HUES48 (cell line): ENCODE measurements around the gene L1CAM.

Experiments used
- H3K27ac ChIP-seq: one replicate; pipeline ENCODE4 v1.7.0; 2013; ENCODE audit warnings: low read depth, low read length, inconsistent platforms
- H3K27me3 ChIP-seq: 2 replicates; pipeline ENCODE4 v1.6.1; 2013; ENCODE audit warnings: mild to moderate bottlenecking, low read length; ENCODE audit not compliant: control insufficient read depth, insufficient read depth
- H3K36me3 ChIP-seq: 2 replicates; pipeline ENCODE4 v1.6.1; 2013; ENCODE audit warnings: low read length; ENCODE audit not compliant: control insufficient read depth, insufficient read depth
- H3K4me1 ChIP-seq: 2 replicates; pipeline ENCODE4 v1.6.1; 2013; ENCODE audit warnings: mild to moderate bottlenecking, low read length; ENCODE audit not compliant: control insufficient read depth, insufficient read depth
- H3K4me3 ChIP-seq: 2 replicates; pipeline ENCODE4 v1.5.1; 2013; ENCODE audit warnings: mild to moderate bottlenecking, low read depth, low read length
- H3K9ac ChIP-seq: 2 replicates; pipeline ENCODE4 v1.6.1; 2013; ENCODE audit warnings: mild to moderate bottlenecking, low read depth, low read length, moderate library complexity
- H3K9me3 ChIP-seq: 2 replicates; pipeline ENCODE4 v1.6.1; 2013; ENCODE audit warnings: low read length; ENCODE audit not compliant: control insufficient read depth, insufficient read depth

L1CAM gene

GRCh38 chrX:153885968-153886903 is at the start of gene L1CAM:
TSS of gene L1CAM (minus strand) at chrX:153886173. CDS start at chrX:153875836, 10,337 bp downstream.
- Histone ChIP-seq H3K4me3 (peak within 1 kb of the TSS; percentile 57), H3K36me3 (no peaks in the 10 kb centered on the region), H3K27me3 (peaks cover 19% of the 10 kb centered on the region), H3K27ac (no peak within 1 kb of the TSS), H3K9ac (no peak within 1 kb of the TSS; the same call in 1 of the 2 replicates), H3K9me3 (peaks cover 33% of the 10 kb centered on the region), H3K4me1 (peaks cover 23% of the 10 kb centered on the region; the same call in 1 of the 2 replicates)

GRCh38 chrX:153935326-153935851 is 49.4 kb upstream of the L1CAM start:
- Histone ChIP-seq H3K36me3 (peaks cover 22% of the 10 kb centered on the region), H3K27ac (peak overlapping the region; percentile 33), H3K9me3 (peaks cover 30% of the 10 kb centered on the region), H3K4me3 (peak overlapping the region; percentile 53), H3K4me1 (no peaks in the 10 kb centered on the region; the same call in 1 of the 2 replicates), H3K9ac (no peak overlapping the region), H3K27me3 (no peaks in the 10 kb centered on the region)

- no peaks in the 10 kb centered on the region; the same call in 1 of the 2 replicates for H3K4me1 ChIP-seq
- peak within 1 kb of the TSS; percentile 61 for H3K9ac ChIP-seq
- peak within 1 kb of the TSS; percentile 71 for H3K4me3 ChIP-seq
- H3K27me3 ChIP-seq, result no peaks in the 10 kb centered on the region
- peaks cover 31% of the 10 kb centered on the region for H3K9me3 ChIP-seq
- peak within 1 kb of the TSS; percentile 33 for H3K27ac ChIP-seq
- H3K36me3 ChIP-seq, result peaks cover 24% of the 10 kb centered on the region
Measured at GRCh38 chrX:153934762-153935325, 48.9 kb upstream of the L1CAM start, which contains the start of gene NAA10. TSS of gene NAA10 (minus strand) at chrX:153935037. CDS start at chrX:153934904, 133 bp downstream.

GRCh38 chrX:153934148-153934761 is 48.3 kb upstream of the L1CAM start:
- Histone ChIP-seq H3K4me1 (no peaks in the 10 kb centered on the region; the same call in 1 of the 2 replicates), H3K27me3 (no peaks in the 10 kb centered on the region), H3K9ac (peak overlapping the region; percentile 61), H3K4me3 (peak overlapping the region; percentile 71), H3K36me3 (peaks cover 25% of the 10 kb centered on the region), H3K27ac (no peak overlapping the region), H3K9me3 (peaks cover 35% of the 10 kb centered on the region)

- H3K4me1 ChIP-seq, result no peaks in the 10 kb centered on the region
- no peaks in the 10 kb centered on the region for H3K27me3 ChIP-seq
- peaks cover 25% of the 10 kb centered on the region for H3K36me3 ChIP-seq
- H3K9ac ChIP-seq, result peak overlapping the region; percentile 61; the same call in 1 of the 2 replicates
- peak overlapping the region; percentile 71 for H3K4me3 ChIP-seq
- H3K27ac ChIP-seq, result no peak overlapping the region
- H3K9me3 ChIP-seq, result peaks cover 33% of the 10 kb centered on the region
Measured at GRCh38 chrX:153933748-153934147, 47.8 kb upstream of the L1CAM start.

GRCh38 chrX:153932220-153932915 is 46.4 kb upstream of the L1CAM start:
- Histone ChIP-seq H3K4me3 (no peak overlapping the region), H3K27ac (no peak overlapping the region), H3K36me3 (peaks cover 25% of the 10 kb centered on the region), H3K9me3 (peaks cover 28% of the 10 kb centered on the region), H3K9ac (no peak overlapping the region), H3K4me1 (peaks cover 2% of the 10 kb centered on the region; the same call in 1 of the 2 replicates), H3K27me3 (no peaks in the 10 kb centered on the region)

- Histone ChIP-seq H3K36me3 (peaks cover 25% of the 10 kb centered on the region), H3K9ac (no peak overlapping the region), H3K4me3 (no peak overlapping the region), H3K27ac (no peak overlapping the region), H3K4me1 (peaks cover 8% of the 10 kb centered on the region; the same call in 1 of the 2 replicates), H3K9me3 (peaks cover 34% of the 10 kb centered on the region), H3K27me3 (no peaks in the 10 kb centered on the region)
Measured at GRCh38 chrX:153931748-153932147, 45.8 kb upstream of the L1CAM start.

GRCh38 chrX:153931151-153931550 is 45.2 kb upstream of the L1CAM start:
- Histone ChIP-seq H3K4me1 (peaks cover 9% of the 10 kb centered on the region; the same call in 1 of the 2 replicates), H3K4me3 (no peak overlapping the region), H3K27me3 (no peaks in the 10 kb centered on the region), H3K27ac (no peak overlapping the region), H3K9ac (no peak overlapping the region), H3K36me3 (peaks cover 25% of the 10 kb centered on the region), H3K9me3 (peaks cover 34% of the 10 kb centered on the region)

GRCh38 chrX:153930011-153930910 is 44.3 kb upstream of the L1CAM start:
- Histone ChIP-seq H3K9me3 (peaks cover 31% of the 10 kb centered on the region), H3K9ac (no peak overlapping the region), H3K36me3 (peaks cover 25% of the 10 kb centered on the region), H3K4me3 (no peak overlapping the region), H3K27me3 (no peaks in the 10 kb centered on the region), H3K4me1 (peaks cover 12% of the 10 kb centered on the region), H3K27ac (no peak overlapping the region)
